Body of pancreas (tissue), 4 donors: ENCODE results near the gene TMEM184B. TPM values are rescaled to one million over a fixed set of nuclear protein-coding genes. Genes with fewer than 3 reads are reported as not detected.

ENCODE experiments used
- ATAC-seq: fragments of 150-250 bp; one replicate; pipeline ENCODE4 v1.9.1; 2016
- DNase-seq, 4 donors: peaks; one replicate each; pipeline ENCODE4 v3.0.0-alpha.2; 2019
- H3K27ac ChIP-seq, 4 donors: fragments of 200-600 bp; sonication (generic); 1 replicate in 3 of 4; 2 replicates in 1 of 4; pipeline versions ENCODE4 v1.5.1 to v1.6.1; 2016 to 2019; ENCODE audit warnings: mild to moderate bottlenecking in 1 of 4, mixed read lengths in 1 of 4, moderate library complexity in 1 of 4
- H3K27me3 ChIP-seq, 2 donors: fragments of 200-600 bp; sonication (generic); one replicate each; pipeline ENCODE4 v1.6.0; 2016; ENCODE audit warnings: mild to moderate bottlenecking in 1 of 2
- H3K36me3 ChIP-seq, 2 donors: fragments of 200-600 bp; sonication (generic); replicated peaks in 1 of 2; 2 replicates each; pipeline ENCODE4 v1.5.1; 2016; ENCODE audit warnings: low read depth in 2 of 2; ENCODE audit not compliant: insufficient read depth in 1 of 2
- H3K4me1 ChIP-seq: fragments of 200-600 bp; sonication (generic); one replicate; pipeline ENCODE4 v1.6.0; 2016
- H3K4me3 ChIP-seq, 2 donors: fragments of 200-600 bp; sonication (generic); 1 replicate in 1 of 2; 2 replicates in 1 of 2; pipeline ENCODE4 v1.5.1; 2016 to 2019
- H3K9me3 ChIP-seq, 3 donors: fragments of 200-600 bp; sonication (generic); 1 replicate in 2 of 3; 2 replicates in 1 of 3; pipeline ENCODE4 v1.5.1; 2016
- CTCF ChIP-seq, 7 experiments: fragments of 450-650 bp in 4 of 7; fragments of 200-600 bp in 3 of 7; sonication (generic) in 3 of 7; IDR thresholded peaks; one replicate each; pipeline ENCODE4 v1.5.1; 2016 to 2019; ENCODE audit warnings: antibody characterized with exemption in 7 of 7
- POLR2A ChIP-seq, 3 donors: fragments of 450-650 bp; IDR thresholded peaks; one replicate each; pipeline ENCODE4 v1.6.1; 2016; ENCODE audit warnings: antibody characterized with exemption in 3 of 3, mild to moderate bottlenecking in 2 of 3
- WGBS, 2 donors: methylation state at CpG; one replicate each; pipeline ENCODE4 v1.1.5; 2017; 5-methylcytosine and 5-hydroxymethylcytosine counted together
- intact Hi-C: fragments of 100-400 bp; cut with DNase I; formaldehyde crosslinking; loops from one replicate; pipeline ENCODE4 v1.15.1; 2023
- total RNA-seq, 2 donors: library from RNA; depleted of rRNA; stranded (reverse); fragments of >200 nt; gene quantifications; one replicate each; pipeline ENCODE4 v1.1.0, GENCODE V29; 2016

The TMEM184B gene
- 10 to 100 TPM; 28.7 to 31.4 TPM for total RNA-seq

DNA sequence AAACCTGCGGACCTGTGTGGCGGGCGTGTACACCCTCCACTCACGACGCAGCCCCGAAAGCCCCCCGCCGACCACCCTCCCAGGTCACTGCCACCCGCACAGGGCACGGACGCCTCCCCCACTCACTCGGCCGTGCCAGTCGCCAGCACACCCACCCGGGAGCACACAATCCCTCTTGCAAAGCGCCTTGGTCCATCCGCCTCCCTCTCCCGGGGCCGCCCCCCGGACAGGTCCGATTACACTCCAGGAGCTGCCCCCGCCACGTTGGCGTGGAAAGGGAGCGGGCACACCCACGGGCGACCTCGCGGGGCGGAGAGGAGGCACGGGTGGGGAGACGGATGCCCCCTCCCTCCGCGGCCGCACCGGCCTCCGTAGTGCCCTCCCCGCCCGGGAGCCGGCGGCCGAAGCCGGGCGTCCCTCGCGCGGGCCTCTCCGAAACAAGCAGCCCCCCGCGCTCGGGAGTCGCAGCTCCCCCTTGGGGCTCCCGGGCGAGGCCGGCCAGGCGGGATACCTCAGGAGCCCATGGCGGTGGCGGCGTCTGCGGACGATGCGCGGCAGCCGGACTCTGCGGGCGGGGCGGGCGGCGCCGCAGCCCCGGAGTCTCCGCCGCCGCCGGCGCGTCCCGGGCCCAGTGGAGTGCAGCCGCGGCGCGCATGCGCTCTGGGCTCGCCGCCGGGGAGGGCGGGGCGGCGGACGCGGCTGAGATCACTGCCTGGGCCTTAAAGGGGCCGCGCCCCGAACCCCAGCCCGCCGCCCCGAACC is at the start of gene TMEM184B:
Gene TMEM184B (minus strand): TSS at position 638 of the 762 bp plus-strand sequence. CDS start 25,049 bp downstream, outside the sequence.
- DNase-seq (peak; percentile 79 to 86 (median 82)), ATAC-seq (peak; percentile 96)
- H3K4me1 ChIP-seq, result peaks cover 22% of the 10 kb centered on the region
- WGBS, 2 donors, result 0 to 2% methylated on average over 11 to 94 of the region's 97 CpGs
- intact Hi-C loops, result no loop called here
- H3K36me3 ChIP-seq, result no peaks in the 10 kb centered on the region
- peak within 1 kb of the TSS; percentile 77 to 92 (median 90) for H3K27ac ChIP-seq
- TF ChIP-seq POLR2A (IDR thresholded peaks at IDR 0.05) (peak; percentile 33 to 79 (median 52)), CTCF (IDR thresholded peaks at IDR 0.05) (no peak)
- no peaks in the 10 kb centered on the region for H3K9me3 ChIP-seq
- H3K27me3 ChIP-seq, result no peaks in the 10 kb centered on the region
- peak within 1 kb of the TSS; percentile 95 to 99 for H3K4me3 ChIP-seq

DNA sequence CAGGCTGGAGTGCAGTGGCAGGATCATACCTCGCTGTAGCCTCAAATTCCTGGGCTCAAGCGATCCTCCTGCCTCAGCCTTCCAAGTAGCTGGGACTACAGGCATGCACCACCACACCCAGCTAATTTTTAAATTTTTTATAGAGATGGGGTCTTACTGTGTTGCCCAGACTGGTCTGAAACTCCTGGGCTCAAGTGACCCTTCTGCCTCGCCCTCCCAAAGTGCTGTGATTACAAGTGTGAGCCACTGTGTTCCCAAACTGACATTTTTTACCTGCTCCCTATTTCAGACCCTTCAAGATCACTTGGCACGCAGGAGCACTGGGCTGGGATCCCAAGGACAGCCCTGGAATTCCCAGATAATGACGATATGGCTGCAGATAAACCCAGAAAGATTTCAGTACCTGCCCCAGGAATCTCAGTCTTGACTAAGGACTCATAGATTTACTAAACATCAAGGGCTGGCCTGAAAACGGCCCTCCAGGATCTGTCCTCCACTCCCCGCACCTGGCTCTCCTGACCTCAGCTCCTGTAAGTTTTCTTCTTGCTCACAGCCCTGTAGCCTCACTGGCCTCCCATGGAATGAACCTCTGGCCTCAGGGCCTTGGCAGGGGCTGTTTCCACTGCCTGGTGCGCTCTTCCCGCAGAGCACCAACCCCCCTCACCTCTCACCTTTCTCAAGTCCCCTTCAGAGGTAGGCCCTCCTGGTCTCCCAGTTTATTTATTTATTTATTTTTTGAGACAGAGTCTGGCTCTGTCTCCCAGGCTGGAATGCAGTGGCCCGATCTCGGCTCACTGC is 48.0 kb upstream of the TMEM184B start:
- WGBS, 2 donors, result 63 to 73% methylated on average over 11 of the region's 11 CpGs

DNA sequence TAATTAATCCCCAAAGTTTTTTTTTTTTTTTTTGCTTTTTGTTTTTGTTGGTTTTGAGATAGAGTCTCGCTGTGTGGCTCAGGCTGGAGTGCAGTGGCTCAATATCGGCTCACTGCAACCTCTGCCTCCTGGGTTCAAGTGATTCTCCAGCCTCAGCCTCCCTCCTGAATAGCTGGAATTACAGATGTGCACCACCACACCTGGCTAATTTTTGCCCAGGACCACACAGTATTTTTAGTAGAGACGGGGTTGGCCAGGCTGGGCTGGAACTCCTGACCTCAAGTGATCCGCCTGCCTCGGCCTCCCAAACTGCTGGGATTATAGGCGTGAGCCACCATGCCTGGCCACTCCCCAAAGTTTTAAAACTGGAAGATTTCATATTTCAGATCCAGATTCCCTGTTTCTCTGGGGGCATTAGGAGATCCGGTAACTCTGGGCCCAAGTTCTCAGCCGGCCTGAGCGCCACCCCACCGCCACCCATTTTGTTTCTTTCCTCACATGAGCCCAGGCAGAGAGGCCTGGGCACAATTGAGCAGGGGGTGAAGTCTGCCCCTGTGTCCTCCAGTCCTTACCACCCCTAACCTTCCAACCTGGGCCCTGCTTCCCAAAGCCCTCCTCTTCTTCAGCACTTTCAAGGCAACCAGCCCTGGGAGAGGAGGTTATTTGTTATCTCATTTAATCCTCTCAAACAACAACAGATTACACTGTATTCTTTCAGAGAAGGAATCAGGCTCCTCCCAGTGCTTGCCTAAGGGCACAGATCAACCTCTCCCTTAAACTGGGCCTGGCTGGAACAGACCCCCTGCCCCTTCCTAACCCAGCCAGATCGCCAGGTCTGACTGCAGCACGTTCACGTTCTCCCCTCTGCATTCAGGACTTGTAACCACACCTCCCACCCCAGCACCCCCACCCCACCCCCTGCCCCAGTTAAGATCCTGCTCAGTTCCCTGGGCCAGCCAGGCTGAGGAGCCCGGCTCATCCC is 46.3 kb upstream of the TMEM184B start:
- no peak overlapping the region for H3K4me3 ChIP-seq
- peak overlapping the region in 3 of 4 donors; percentile 88 to 94 (median 94) for H3K27ac ChIP-seq
- H3K27me3 ChIP-seq, result no peaks in the 10 kb centered on the region
- WGBS, 2 donors, result 94 to 95% methylated on average over 12 to 14 of the region's 14 CpGs
- H3K4me1 ChIP-seq, result peaks cover 38% of the 10 kb centered on the region
- ATAC-seq (no peak), DNase-seq (no peak)
- H3K9me3 ChIP-seq, result no peaks in the 10 kb centered on the region
- TF ChIP-seq CTCF (IDR thresholded peaks at IDR 0.05) (no peak), POLR2A (IDR thresholded peaks at IDR 0.05) (no peak)
- no peaks in the 10 kb centered on the region for H3K36me3 ChIP-seq
- intact Hi-C loops, result no loop called here

More for the DNA sequence above, 48.0 kb upstream of the TMEM184B start:
- TF ChIP-seq POLR2A (IDR thresholded peaks at IDR 0.05), result no peak
- no peak for TF ChIP-seq CTCF (IDR thresholded peaks at IDR 0.05)
- peak overlapping the region in 1 of 4 donors; percentile 17 for H3K27ac ChIP-seq
- H3K27me3 ChIP-seq, result no peaks in the 10 kb centered on the region
- peaks cover 21% of the 10 kb centered on the region for H3K4me1 ChIP-seq
- DNase-seq (no peak), ATAC-seq (no peak)
- intact Hi-C loops, result no loop called here
- no peaks in the 10 kb centered on the region for H3K36me3 ChIP-seq
- H3K4me3 ChIP-seq, result no peak overlapping the region
- no peaks in the 10 kb centered on the region for H3K9me3 ChIP-seq

- TF ChIP-seq POLR2A (IDR thresholded peaks at IDR 0.05) (peak in 2 of 3 donors; percentile 20 to 34), CTCF (IDR thresholded peaks at IDR 0.05) (no peak)
These were observed 45.3 kb upstream of the TMEM184B start for GRCh38 chr22:38317995-38318715.

More at GRCh38 chr22:38317995-38318715, 45.3 kb upstream of the TMEM184B start:
- H3K36me3 ChIP-seq, result no peaks in the 10 kb centered on the region
- H3K4me3 ChIP-seq, result no peak overlapping the region
- peak overlapping the region; percentile 88 to 94 (median 92) for H3K27ac ChIP-seq
- DNase-seq, result peak; percentile 41 to 74 (median 61)
- intact Hi-C loops, result no loop called here
- ATAC-seq, result peak; percentile 8
- H3K9me3 ChIP-seq, result no peaks in the 10 kb centered on the region
- H3K4me1 ChIP-seq, result peaks cover 47% of the 10 kb centered on the region
- H3K27me3 ChIP-seq, result no peaks in the 10 kb centered on the region
- 28 to 36% methylated on average over 16 to 18 of the region's 18 CpGs for WGBS, 2 donors
